ENCODE data around the gene ZP1. TPM values are rescaled to one million over a fixed set of nuclear protein-coding genes. Genes with fewer than 3 reads are reported as not detected.

Gene ZP1
- total RNA-seq, 1 donor = not detected

DNA sequence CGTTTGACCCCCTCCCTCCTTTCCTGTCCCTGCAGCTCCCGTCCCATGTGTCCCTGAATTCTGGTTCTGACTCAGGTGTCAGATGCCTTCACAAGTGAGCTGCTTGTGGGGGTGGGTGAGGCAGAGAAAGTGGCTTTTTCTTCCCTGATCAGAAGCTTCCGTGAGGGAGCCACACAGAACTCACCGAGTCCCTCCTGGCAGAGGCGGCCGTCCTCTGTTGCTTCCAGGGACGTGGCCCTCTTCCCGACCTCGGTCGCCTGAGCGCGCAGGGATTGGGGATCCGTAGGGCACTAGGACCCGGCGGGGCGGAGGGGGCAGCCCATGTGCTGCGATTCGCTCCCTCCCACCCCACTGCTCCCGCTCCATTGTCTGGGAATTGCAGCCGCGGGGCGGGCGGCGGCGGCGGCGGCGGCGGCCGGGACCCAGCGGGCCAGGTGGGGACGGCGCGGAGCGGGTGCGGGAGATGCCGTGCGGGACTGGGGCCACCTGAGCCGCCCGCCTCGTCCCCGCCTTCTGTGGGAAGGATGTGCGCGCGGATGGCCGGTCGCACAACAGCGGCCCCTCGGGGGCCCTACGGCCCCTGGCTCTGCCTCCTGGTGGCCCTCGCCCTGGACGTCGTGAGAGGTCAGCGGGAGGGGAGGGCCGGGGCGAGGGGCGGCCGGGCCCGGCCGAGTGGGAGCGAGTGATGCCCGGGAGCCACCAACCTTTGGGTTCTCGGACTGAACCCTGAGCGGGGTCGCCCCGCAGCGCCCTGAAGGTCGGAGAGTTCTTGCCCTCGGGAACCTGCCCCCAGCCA is 57.0 kb downstream of the ZP1 start, which contains the start of gene TMEM132A:
Gene TMEM132A, plus strand, starts transcription at position 351 of the 796 bp plus-strand sequence. Its CDS starts 174 bp downstream, at position 525.
- peak within 1 kb of the TSS; percentile 74 for H3K4me3 ChIP-seq (ENCODE audit: low read depth, low read length)
- TF ChIP-seq, protein P1, sequence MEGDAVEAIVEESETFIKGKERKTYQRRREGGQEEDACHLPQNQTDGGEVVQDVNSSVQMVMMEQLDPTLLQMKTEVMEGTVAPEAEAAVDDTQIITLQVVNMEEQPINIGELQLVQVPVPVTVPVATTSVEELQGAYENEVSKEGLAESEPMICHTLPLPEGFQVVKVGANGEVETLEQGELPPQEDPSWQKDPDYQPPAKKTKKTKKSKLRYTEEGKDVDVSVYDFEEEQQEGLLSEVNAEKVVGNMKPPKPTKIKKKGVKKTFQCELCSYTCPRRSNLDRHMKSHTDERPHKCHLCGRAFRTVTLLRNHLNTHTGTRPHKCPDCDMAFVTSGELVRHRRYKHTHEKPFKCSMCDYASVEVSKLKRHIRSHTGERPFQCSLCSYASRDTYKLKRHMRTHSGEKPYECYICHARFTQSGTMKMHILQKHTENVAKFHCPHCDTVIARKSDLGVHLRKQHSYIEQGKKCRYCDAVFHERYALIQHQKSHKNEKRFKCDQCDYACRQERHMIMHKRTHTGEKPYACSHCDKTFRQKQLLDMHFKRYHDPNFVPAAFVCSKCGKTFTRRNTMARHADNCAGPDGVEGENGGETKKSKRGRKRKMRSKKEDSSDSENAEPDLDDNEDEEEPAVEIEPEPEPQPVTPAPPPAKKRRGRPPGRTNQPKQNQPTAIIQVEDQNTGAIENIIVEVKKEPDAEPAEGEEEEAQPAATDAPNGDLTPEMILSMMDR (IDR thresholded peaks at IDR 0.05; ENCODE audit: insufficient read depth, low read length) = no peak
- peak; percentile 59 for DNase-seq (ENCODE audit: low read depth)

Other genes starting within 250 kb of the ZP1 start
- 0.49 TPM in 1 of 2 replicates, not detected in the other for gene MS4A8, start 167.9 kb upstream of the ZP1 start, total RNA-seq (ENCODE audit: low replicate concordance)
- not detected in 2 replicates for gene MS4A18, start 142.8 kb upstream of the ZP1 start, total RNA-seq (ENCODE audit: low replicate concordance)
- gene MS4A15, start 110.7 kb upstream of the ZP1 start, total RNA-seq (ENCODE audit: low replicate concordance) = not detected in 2 replicates
- not detected in 2 replicates for gene MS4A10, start 82.2 kb upstream of the ZP1 start, total RNA-seq (ENCODE audit: low replicate concordance)
- gene CCDC86, start 25.4 kb upstream of the ZP1 start, total RNA-seq (ENCODE audit: low replicate concordance) = 3.6 and 12.0 TPM in 2 replicates
- gene PTGDR2, start 11.6 kb upstream of the ZP1 start, total RNA-seq (ENCODE audit: low replicate concordance) = not detected in 2 replicates
- 19.5 and 53.1 TPM in 2 replicates for gene PRPF19, start 39.0 kb downstream of the ZP1 start, total RNA-seq (ENCODE audit: low replicate concordance)
- 29.3 and 44.1 TPM in 2 replicates for gene TMEM109, start 46.6 kb downstream of the ZP1 start, total RNA-seq (ENCODE audit: low replicate concordance)
- 3.7 and 17.9 TPM in 2 replicates for gene TMEM132A, start 56.9 kb downstream of the ZP1 start, total RNA-seq (ENCODE audit: low replicate concordance)
- gene SLC15A3, start 84.6 kb downstream of the ZP1 start, total RNA-seq (ENCODE audit: low replicate concordance) = 6.8 and 18.2 TPM in 2 replicates
- gene CD6, start 104.1 kb downstream of the ZP1 start, total RNA-seq (ENCODE audit: low replicate concordance) = not detected in 2 replicates
- not detected in 2 replicates for gene CD5, start 234.9 kb downstream of the ZP1 start, total RNA-seq (ENCODE audit: low replicate concordance)

Data from fibroblast of the aortic adventitia (primary cell).